Cerebellar cortex (tissue), 1 donor: Measurements from ENCODE around the gene COA1.
"Not testable (repeated sequence)": the region's sequence is repeated elsewhere in the genome, so short reads cannot be mapped to it uniquely, and the experiment has no call there.

Experiments used
- DNase-seq: peaks from one replicate; pipeline ENCODE4 v3.0.0-alpha.2; 2015; ENCODE audit warnings: low spot score

Gene COA1

GRCh38 chr7:43626695-43627094 lies 102.6 kb downstream of the COA1 start:
- DNase-seq, result no peak

GRCh38 chr7:43625980-43626379 lies 103.3 kb downstream of the COA1 start:
- DNase-seq, result no peak

DNA sequence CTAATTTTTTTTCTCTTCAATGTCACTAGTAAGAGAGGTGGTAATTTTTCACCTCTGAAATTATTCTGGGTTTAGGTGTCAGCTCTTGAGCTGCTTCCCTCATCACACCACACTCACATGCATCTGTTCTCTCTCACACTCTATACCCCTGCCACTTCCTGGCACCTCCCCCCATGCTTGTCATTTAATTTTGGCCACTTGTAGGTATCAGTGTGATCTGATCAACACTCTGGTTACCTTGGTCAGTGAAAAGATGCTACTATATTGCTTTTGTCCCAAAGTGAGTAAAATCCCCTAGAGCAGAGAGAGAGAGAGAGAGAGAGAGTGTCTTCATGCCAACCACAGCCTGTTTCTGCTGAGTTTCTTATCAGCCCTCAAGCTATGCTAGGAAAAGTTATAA lies 103.9 kb downstream of the COA1 start:
- no peak for DNase-seq

- DNase-seq, result no peak
These were observed 105.2 kb downstream of the COA1 start for GRCh38 chr7:43624156-43624555.

DNA sequence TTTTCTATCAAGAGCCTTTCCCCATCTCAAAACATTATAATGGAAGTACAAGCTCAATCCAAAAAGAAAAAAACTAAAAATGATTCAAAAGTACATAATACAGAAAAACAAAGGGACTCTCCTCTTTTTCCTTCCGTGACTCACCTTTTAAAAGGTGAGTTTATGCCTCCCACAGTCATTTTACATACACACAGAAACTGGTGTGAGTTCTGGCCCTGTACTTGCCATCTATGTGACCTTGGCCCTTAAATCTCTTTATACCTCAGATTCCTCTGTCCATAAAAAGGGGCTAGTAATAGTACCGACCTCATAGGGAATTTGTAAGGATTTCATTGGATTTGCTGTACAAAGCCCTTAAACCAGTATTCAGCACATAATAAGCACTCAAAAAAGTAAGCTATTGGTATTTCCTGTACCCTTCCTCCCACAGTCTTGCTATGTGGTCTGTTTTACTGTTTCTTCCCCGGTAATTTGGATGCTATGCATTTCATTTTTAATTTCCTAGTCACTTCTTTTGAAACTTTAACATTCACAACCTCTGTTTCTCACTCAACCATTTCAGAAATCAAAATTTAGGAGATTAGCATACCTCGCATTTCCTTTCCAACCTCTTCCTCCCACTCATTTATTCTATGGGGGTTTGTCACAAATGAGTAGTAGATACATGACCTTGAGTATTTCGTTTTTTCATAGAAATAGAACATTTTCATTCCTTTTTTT lies 107.4 kb downstream of the COA1 start:
- no peak for DNase-seq

DNA sequence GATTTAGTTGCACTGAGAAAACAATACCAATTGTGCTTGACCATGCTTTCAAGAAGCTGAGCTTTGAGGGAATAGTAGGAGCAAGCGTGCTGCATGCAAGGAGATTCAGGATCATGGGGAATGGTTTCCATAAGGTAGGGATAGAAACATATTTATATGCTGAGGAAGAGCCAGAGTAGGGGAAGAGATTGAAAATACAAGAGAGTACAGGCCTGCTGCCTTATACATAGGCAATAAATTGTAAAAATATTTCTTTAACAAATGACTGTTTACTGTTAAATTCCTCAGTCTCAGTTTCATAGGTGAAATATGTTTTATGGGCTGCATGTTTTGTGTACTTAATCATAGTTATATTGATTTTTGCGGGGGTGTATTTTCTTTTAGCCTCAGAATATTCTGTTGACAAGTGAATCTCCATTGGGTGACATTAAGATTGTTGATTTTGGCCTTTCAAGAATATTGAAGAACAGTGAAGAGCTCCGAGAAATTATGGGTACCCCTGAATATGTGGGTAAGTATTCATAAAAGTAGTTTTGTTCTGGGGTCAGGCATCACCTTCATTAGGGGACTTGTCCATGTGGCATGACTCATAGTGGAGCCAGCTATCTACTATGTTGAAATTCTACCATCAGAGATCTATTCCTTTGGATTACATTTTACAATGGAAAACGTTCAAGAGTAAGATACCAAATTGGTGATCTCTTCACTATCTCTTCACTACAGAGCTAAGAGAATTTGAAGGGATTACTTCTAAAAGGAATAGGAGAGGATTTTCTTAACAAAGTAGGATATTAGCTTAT lies 109.9 kb downstream of the COA1 start:
- DNase-seq, result no peak

DNA sequence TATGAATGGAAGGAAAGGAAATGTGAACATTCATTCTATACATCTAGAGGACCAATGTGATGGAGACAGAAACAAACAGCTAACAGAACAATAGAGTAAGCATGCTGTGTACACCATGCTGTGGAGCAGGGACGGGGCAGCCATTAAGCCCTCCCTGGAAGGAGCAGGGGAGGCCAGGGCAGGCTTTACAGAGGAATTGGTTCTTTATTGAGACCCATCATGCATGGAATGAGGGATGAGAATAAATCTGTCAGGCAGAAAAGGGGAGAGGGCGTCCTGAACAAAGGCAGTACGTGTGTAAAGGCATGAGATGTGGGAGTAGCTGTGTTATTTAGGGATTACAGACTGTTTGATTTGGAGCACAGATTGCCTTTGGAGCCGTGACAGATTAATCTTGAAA lies 111.2 kb downstream of the COA1 start:
- no peak for DNase-seq

- DNase-seq, result no peak
These were observed 112.3 kb downstream of the COA1 start for GRCh38 chr7:43616977-43617376.

- no peak for DNase-seq
These were observed 113.7 kb downstream of the COA1 start for GRCh38 chr7:43615558-43616145.

- DNase-seq, result no peak
These were observed 116.4 kb downstream of the COA1 start for GRCh38 chr7:43612599-43613589.

DNA sequence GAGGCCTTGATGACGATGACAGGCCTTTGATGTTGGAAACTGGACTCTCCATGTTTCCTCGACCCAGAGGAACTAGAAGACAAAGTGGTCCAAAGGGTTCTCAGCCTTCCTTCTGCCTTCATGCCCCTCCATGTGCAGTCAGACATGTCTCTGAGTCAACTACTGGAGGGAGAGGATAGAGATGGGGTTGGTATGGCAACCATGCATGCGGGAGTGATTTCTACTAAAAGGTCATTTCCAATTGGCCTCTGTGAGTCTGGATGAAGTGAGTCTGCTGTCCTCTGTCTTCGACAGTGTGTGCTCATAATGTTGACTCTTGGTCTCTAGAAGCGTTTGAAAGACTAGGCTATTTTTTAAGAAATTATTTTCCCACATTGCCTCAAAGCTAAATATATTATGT lies 117.2 kb downstream of the COA1 start:
- DNase-seq, result no peak

DNA sequence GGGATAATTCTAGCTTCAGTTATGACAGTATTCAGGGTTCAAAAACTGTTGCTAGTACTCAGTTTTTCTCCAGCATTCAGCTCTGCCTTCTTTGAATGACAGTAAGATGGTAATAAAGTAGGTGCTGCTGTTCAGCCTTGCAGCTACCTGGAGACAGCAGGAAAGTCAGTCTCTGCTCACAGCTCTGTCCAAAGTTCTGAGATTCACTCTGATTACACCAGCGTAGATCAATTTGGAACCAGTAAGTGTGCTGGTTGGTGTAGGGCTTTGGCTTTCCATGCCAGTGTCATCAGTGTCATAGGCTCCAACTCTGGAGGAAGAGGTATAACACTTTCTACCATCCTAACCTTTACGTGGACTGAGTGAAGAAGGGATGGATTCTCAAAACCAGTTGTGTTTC lies 120.2 kb downstream of the COA1 start:
- DNase-seq, result no peak

GRCh38 chr7:43604251-43604650 lies 125.1 kb downstream of the COA1 start:
- DNase-seq, result no peak

DNA sequence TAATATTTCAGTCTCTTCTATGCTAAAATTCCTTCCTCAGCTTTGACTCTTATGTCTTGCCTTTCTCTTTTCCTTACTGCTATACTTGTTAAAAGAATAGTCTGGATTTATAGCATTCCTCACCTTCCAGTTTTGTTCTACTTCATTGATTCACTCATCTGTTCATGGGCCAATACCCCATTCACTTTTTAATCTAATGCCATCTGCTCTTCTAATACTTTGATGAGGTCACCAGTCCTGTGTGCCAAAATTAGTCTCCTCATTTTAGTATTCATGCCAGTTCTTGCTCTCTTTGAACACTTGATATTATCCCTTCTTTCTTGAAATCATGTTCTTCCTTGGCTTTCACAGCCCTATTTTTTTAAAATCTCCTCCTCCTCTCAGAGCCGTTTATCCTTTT lies 127.1 kb downstream of the COA1 start:
- peak; percentile 77 for DNase-seq

DNA sequence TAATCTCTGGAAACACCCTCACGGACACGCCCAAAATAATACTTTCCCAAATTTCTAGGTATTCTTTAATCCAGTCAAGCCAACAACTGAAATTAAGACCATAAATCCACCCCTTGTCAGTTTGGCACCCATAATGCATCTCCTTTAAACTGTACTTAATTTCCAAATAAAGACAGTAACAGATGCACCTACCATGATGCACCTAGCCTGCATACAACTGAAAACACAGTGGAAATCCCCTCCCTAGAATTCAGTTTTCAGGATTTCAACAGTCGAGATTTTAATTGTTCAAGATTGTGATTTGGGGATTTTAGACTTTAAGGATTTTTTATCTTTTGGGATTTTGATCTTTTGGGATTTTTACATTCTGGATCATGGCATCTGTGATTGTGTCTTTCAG lies 129.3 kb downstream of the COA1 start:
- no peak for DNase-seq

DNA sequence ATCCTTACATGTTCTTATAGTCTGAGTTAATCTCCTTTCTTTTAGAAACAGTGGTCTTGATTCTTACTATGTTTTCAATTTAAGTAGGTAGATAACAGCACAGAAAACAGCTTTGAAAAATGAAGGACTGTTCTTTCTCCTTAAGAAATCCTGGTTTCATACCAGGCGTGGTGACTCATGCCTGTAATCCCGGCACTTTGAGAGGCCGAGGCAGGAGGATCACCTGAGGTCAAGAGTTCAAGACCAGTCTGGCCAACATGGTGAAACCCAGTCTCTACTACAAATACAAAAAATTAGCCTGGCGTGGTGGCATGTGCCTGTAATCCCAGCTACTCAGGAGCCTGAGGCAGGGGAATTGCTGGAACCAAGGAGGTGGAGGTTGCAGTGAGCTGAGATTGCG lies 132.9 kb downstream of the COA1 start:
- not testable (repeated sequence) for DNase-seq

GRCh38 chr7:43594020-43594419 lies 135.3 kb downstream of the COA1 start:
- no peak for DNase-seq

DNA sequence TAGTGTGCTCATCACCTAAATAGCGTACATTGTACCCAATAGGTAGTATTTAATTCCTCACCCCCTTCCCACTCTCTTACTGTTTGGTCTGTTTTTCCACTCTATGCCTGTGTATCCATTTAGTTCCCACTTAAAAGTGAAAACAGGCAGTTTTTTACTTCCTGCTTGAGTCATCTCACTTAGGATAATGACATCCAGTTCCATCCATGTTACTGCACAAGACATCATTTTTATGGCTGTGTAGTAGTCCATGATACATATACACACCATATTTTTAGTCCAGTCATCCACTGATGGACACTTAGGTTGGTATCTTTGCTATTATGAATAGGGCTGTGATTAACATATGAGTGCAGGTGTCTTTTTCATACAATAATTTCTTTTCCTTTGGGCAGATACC lies 136.3 kb downstream of the COA1 start:
- no peak for DNase-seq

GRCh38 chr7:43592326-43592725 lies 137.0 kb downstream of the COA1 start:
- no peak for DNase-seq

DNA sequence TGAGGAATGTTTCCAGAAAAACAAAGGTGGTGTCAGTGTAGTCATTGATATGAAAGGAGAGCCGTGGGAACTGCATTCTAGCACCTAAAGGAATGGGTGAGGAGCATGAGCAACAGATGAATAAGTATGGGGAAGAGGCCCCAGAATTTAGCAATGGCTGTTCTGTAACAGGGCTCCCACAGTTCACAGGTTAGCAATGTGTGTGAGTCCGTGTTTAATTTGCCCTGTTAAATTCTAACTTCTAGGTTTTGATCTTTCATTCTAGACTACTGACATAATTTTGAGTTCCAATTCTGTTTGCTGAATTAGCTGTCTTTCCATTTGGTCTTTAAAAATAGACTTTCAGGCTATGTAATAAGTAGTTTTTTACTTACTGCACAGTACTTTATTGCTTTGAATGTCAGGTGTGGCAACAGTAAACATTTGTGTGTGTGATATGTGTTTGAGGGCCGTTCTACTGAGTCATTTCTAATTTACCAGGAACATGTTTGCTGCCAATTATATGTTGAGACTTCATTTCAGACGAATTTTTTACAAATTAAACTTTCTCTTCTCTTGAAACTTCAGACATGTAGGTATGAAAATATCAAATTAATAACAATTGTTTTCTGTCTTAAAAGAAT lies 137.7 kb downstream of the COA1 start:
- no peak for DNase-seq

- DNase-seq, result no peak
These were observed 138.3 kb downstream of the COA1 start for GRCh38 chr7:43590862-43591557.
